GM23338 (cell line): ENCODE results near the gene ZNF536. TPM values are rescaled to one million over a fixed set of nuclear protein-coding genes. Genes with fewer than 3 reads are reported as not detected.

Source experiments
- ATAC-seq: fragments of 200-7000 bp; cut with Tn5 transposase; 3 replicates; pipeline ENCODE4 v1.9.1; 2020
- DNase-seq: peaks from one replicate; pipeline ENCODE4 v3.0.0-alpha.2; 2015; ENCODE audit warnings: low spot score
- H2AFZ ChIP-seq: fragments of 200-600 bp; sonication (generic); 2 replicates; pipeline ENCODE4 v1.8.0; 2016; ENCODE audit warnings: antibody characterized with exemption, mild to moderate bottlenecking, moderate library complexity
- H3F3A ChIP-seq: fragments of 200-600 bp; sonication (generic); replicated peaks from 2 replicates; pipeline ENCODE4 v1.8.0; 2017; ENCODE audit warnings: antibody characterized with exemption, mixed run types, low read depth
- H3K27ac ChIP-seq: fragments of 200-600 bp; sonication (generic); 2 replicates; pipeline ENCODE4 v1.6.1; 2016; ENCODE audit warnings: low read depth
- H3K27me3 ChIP-seq: fragments of 200-600 bp; sonication (generic); 2 replicates; pipeline ENCODE4 v1.8.0; 2016; ENCODE audit warnings: mild to moderate bottlenecking, mixed run types, moderate library complexity; ENCODE audit not compliant: insufficient read depth
- H3K36me3 ChIP-seq: fragments of 200-600 bp; sonication (generic); 2 replicates; pipeline ENCODE4 v1.8.0; 2016; ENCODE audit warnings: mild to moderate bottlenecking; ENCODE audit not compliant: insufficient read depth
- H3K4me1 ChIP-seq: fragments of 200-600 bp; sonication (generic); 2 replicates; pipeline ENCODE4 v1.8.0; 2016; ENCODE audit warnings: mild to moderate bottlenecking, moderate library complexity; ENCODE audit not compliant: insufficient read depth
- H3K4me2 ChIP-seq: fragments of 200-600 bp; sonication (generic); 2 replicates; pipeline ENCODE4 v1.7.1; 2017; ENCODE audit warnings: mixed run types
- H3K4me3 ChIP-seq: fragments of 200-600 bp; sonication (generic); 2 replicates; pipeline ENCODE4 v1.6.1; 2016; ENCODE audit warnings: mixed run types
- H3K79me2 ChIP-seq: fragments of 200-600 bp; sonication (generic); replicated peaks from 2 replicates; pipeline ENCODE4 v1.8.0; 2017; ENCODE audit warnings: mild to moderate bottlenecking; ENCODE audit not compliant: insufficient read depth
- H3K9me2 ChIP-seq: fragments of 200-600 bp; sonication (generic); 2 replicates; pipeline ENCODE4 v1.8.0; 2017; ENCODE audit not compliant: insufficient read depth
- H4K20me1 ChIP-seq: fragments of 200-600 bp; sonication (generic); replicated peaks from 2 replicates; pipeline ENCODE4 v1.8.0; 2017; ENCODE audit warnings: mild to moderate bottlenecking; ENCODE audit not compliant: insufficient read depth
- H3K27ac Mint-ChIP-seq: 2 replicates; pipeline ENCODE4 v1.8.0; 2020; ENCODE audit warnings: inconsistent platforms, mild to moderate bottlenecking, moderate library complexity, mixed read lengths
- H3K27me3 Mint-ChIP-seq: 3 replicates; pipeline ENCODE4 v1.8.0; 2022; ENCODE audit warnings: low read depth, mild to moderate bottlenecking, moderate library complexity, mixed read lengths, inconsistent platforms; ENCODE audit not compliant: insufficient read depth, poor library complexity
- H3K36me3 Mint-ChIP-seq: 3 replicates; pipeline ENCODE4 v1.8.0; 2021; ENCODE audit warnings: low read depth, mild to moderate bottlenecking, inconsistent platforms, moderate library complexity, mixed read lengths
- H3K4me1 Mint-ChIP-seq: 3 replicates; pipeline ENCODE4 v1.8.0; 2020; ENCODE audit warnings: mild to moderate bottlenecking, inconsistent platforms, mixed read lengths
- H3K4me3 Mint-ChIP-seq: 3 replicates; pipeline ENCODE4 v1.8.0; 2021; ENCODE audit warnings: moderate library complexity, mild to moderate bottlenecking, inconsistent platforms, mixed read lengths
- H3K9me3 Mint-ChIP-seq: 3 replicates; pipeline ENCODE4 v1.8.0; 2020; ENCODE audit warnings: moderate library complexity, mild to moderate bottlenecking, inconsistent platforms, mixed read lengths
- CREB1 ChIP-seq: fragments of 250-450 bp; sonication (Bioruptor Pico); IDR thresholded peaks from 2 replicates; pipeline ENCODE4 v1.5.0; 2020; ENCODE audit warnings: low read depth, mild to moderate bottlenecking, moderate library complexity
- ETS1 ChIP-seq: IDR thresholded peaks from 2 replicates; pipeline ENCODE4 v1.6.1; 2016; ENCODE audit warnings: antibody characterized with exemption
- EZH2 ChIP-seq: fragments of 200-600 bp; sonication (generic); IDR thresholded peaks from one replicate; pipeline ENCODE4 v1.8.0; 2017; ENCODE audit warnings: antibody characterized with exemption, mild to moderate bottlenecking, low read depth; ENCODE audit not compliant: unreplicated experiment
- EZH2phosphoT487 ChIP-seq: fragments of 200-600 bp; sonication (generic); IDR thresholded peaks from one replicate; pipeline ENCODE4 v1.8.1; 2018; ENCODE audit warnings: antibody characterized with exemption; ENCODE audit not compliant: unreplicated experiment
- JUNB ChIP-seq: IDR thresholded peaks from one replicate; pipeline ENCODE4 v1.6.1; 2016; ENCODE audit warnings: antibody characterized with exemption; ENCODE audit not compliant: unreplicated experiment
- NANOG ChIP-seq: IDR thresholded peaks from 2 replicates; pipeline ENCODE4 v1.6.1; 2016; ENCODE audit warnings: antibody characterized with exemption, borderline replicate concordance
- POLR2AphosphoS5 ChIP-seq: IDR thresholded peaks from 2 replicates; pipeline ENCODE4 v1.6.1; 2016; ENCODE audit warnings: antibody characterized with exemption, low read depth
- REST ChIP-seq: IDR thresholded peaks from one replicate; pipeline ENCODE4 v1.6.1; 2018; ENCODE audit warnings: antibody characterized with exemption; ENCODE audit not compliant: unreplicated experiment
- STAT1 ChIP-seq: IDR thresholded peaks from one replicate; pipeline ENCODE4 v1.6.1; 2016; ENCODE audit warnings: antibody characterized with exemption; ENCODE audit not compliant: unreplicated experiment
- ZNF114 ChIP-seq: fragments of 250-450 bp; sonication (Bioruptor Pico); IDR thresholded peaks from 2 replicates; pipeline ENCODE4 v1.5.0; 2020; ENCODE audit warnings: mild to moderate bottlenecking, moderate library complexity
- ZNF331 ChIP-seq: fragments of 250-450 bp; sonication (Bioruptor Pico); IDR thresholded peaks from 2 replicates; pipeline ENCODE4 v1.5.0; 2020; ENCODE audit warnings: low read depth, mild to moderate bottlenecking, moderate library complexity
- ZNF462 ChIP-seq: fragments of 250-450 bp; sonication (Bioruptor Pico); IDR thresholded peaks from 2 replicates; pipeline ENCODE4 v1.5.0; 2020; ENCODE audit warnings: mild to moderate bottlenecking, moderate library complexity
- polyA plus RNA-seq: library from polyadenylated mRNA; unstranded; fragments of >200 nt; fragmentation: Nextera tagmentation; extraction: Ambion mirVana; gene quantifications from 2 replicates; pipeline ENCODE4 v1.2.1, GENCODE V29; 2016
- total RNA-seq: library from RNA; depleted of rRNA; stranded (reverse); fragments of >200 nt; shearing (Covaris generic); gene quantifications from 2 replicates; pipeline ENCODE4 v1.2.3, GENCODE V29; 2014
- TF ChIP-seq, protein P1 (sequence below), 2 experiments: fragments of 200-600 bp in 1 of 2; sonication (generic) in 1 of 2; conservative IDR thresholded peaks; 2 replicates each; pipeline versions ENCODE4 v1.5.1 to v1.6.1; 2016 to 2017; ENCODE audit warnings: antibody characterized with exemption in 2 of 2, low read depth in 2 of 2, mild to moderate bottlenecking in 2 of 2, moderate library complexity in 1 of 2

ZNF536 gene
- total and polyA plus RNA-seq, 2 experiments from 2014 or later: 0.07 TPM; not detected in 1

GRCh38 chr19:30448386-30449077, 76.3 kb downstream of the ZNF536 start:
- Histone ChIP-seq H3K4me2 (peak overlapping the region; percentile 50), H3F3A (no peaks in the 10 kb centered on the region), H3K79me2 (no peaks in the 10 kb centered on the region), H2AFZ (no peak overlapping the region), H3K27me3 (no peaks in the 10 kb centered on the region), H3K36me3 (no peaks in the 10 kb centered on the region), H3K9me2 (no peaks in the 10 kb centered on the region), H3K4me1 (peaks cover 33% of the 10 kb centered on the region), H3K27ac (peak overlapping the region; percentile 43; the same call in 1 of the 2 replicates), H4K20me1 (no peaks in the 10 kb centered on the region), H3K4me3 (no peak overlapping the region)
- Mint-ChIP-seq H3K4me3 (no peak overlapping the region), H3K36me3 (no peaks in the 10 kb centered on the region), H3K4me1 (peaks cover 57% of the 10 kb centered on the region), H3K27me3 (peaks cover 7% of the 10 kb centered on the region), H3K9me3 (no peaks in the 10 kb centered on the region), H3K27ac (peak overlapping the region; percentile 5)
- ATAC-seq: no peak
- TF ChIP-seq JUNB: no peak
- TF ChIP-seq POLR2AphosphoS5: no peak
- no peak for TF ChIP-seq NANOG
- TF ChIP-seq EZH2phosphoT487: no peak
- no peak for TF ChIP-seq ZNF331 (CRISPR knock-in tag)
- TF ChIP-seq STAT1: no peak
- no peak for TF ChIP-seq ZNF114 (CRISPR knock-in tag)
- TF ChIP-seq EZH2: no peak
- no peak for TF ChIP-seq CREB1 (CRISPR knock-in tag)
- no peak for TF ChIP-seq REST
- no peak for TF ChIP-seq ZNF462 (CRISPR knock-in tag)
- TF ChIP-seq, protein P1, sequence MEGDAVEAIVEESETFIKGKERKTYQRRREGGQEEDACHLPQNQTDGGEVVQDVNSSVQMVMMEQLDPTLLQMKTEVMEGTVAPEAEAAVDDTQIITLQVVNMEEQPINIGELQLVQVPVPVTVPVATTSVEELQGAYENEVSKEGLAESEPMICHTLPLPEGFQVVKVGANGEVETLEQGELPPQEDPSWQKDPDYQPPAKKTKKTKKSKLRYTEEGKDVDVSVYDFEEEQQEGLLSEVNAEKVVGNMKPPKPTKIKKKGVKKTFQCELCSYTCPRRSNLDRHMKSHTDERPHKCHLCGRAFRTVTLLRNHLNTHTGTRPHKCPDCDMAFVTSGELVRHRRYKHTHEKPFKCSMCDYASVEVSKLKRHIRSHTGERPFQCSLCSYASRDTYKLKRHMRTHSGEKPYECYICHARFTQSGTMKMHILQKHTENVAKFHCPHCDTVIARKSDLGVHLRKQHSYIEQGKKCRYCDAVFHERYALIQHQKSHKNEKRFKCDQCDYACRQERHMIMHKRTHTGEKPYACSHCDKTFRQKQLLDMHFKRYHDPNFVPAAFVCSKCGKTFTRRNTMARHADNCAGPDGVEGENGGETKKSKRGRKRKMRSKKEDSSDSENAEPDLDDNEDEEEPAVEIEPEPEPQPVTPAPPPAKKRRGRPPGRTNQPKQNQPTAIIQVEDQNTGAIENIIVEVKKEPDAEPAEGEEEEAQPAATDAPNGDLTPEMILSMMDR (conservative IDR thresholded peaks at IDR 0.05; ENCODE audit: low read depth in 2 of 2): no peak
- TF ChIP-seq ETS1: no peak
- DNase-seq: no peak
